K562 (cell line): Measurements from ENCODE around the gene GAL3ST3. TPM values are rescaled to one million over a fixed set of nuclear protein-coding genes. Genes with fewer than 3 reads are reported as not detected.

Experiments
- CEBPB ChIP-seq: fragments of 450-650 bp; IDR thresholded peaks from 2 replicates; pipeline ENCODE4 v1.6.1; 2016; ENCODE audit warnings: missing genetic modification characterization, missing compliant biosample characterization
- E2F6 ChIP-seq, 2 experiments: IDR thresholded peaks; 2 replicates each; pipeline ENCODE4 v1.6.1; 2011; ENCODE audit warnings: borderline replicate concordance in 1 of 2, control low read depth in 1 of 2, low read depth in 1 of 2, low read length in 1 of 2, mild to moderate bottlenecking in 1 of 2, mixed read lengths in 1 of 2, moderate library complexity in 1 of 2; ENCODE audit not compliant: insufficient read depth in 1 of 2, insufficient read length in 1 of 2, poor library complexity in 1 of 2, severe bottlenecking in 1 of 2; ENCODE audit errors: extremely low read depth in 1 of 2
- GTF2A2 ChIP-seq: IDR thresholded peaks from 2 replicates; pipeline ENCODE4 v1.6.1; 2016; ENCODE audit warnings: mild to moderate bottlenecking, missing genetic modification characterization, missing compliant biosample characterization
- GTF2B ChIP-seq: IDR thresholded peaks from 2 replicates; pipeline ENCODE4 v1.6.1; 2011; ENCODE audit not compliant: insufficient read length; ENCODE audit errors: extremely low read depth
- JUNB ChIP-seq: fragments of 450-650 bp; formaldehyde crosslinking; conservative IDR thresholded peaks from 2 replicates; pipeline ENCODE4 v1.4.0; 2020; ENCODE audit warnings: mild to moderate bottlenecking
- KLF13 ChIP-seq: fragments of 450-650 bp; IDR thresholded peaks from 2 replicates; pipeline ENCODE4 v1.6.1; 2016; ENCODE audit warnings: missing genetic modification characterization, low read depth, mild to moderate bottlenecking, missing compliant biosample characterization, moderate library complexity, borderline replicate concordance
- RBM17 ChIP-seq: fragments of 200-400 bp; formaldehyde crosslinking; IDR thresholded peaks from 2 replicates; pipeline ENCODE4 v1.6.1; 2017; ENCODE audit warnings: low read depth, mild to moderate bottlenecking, low read length, borderline replicate concordance
- U2AF2 ChIP-seq: fragments of 200-400 bp; formaldehyde crosslinking; optimal IDR thresholded peaks from 2 replicates; pipeline ENCODE3; 2017; ENCODE audit warnings: low read depth, mild to moderate bottlenecking, low read length
- ZBTB40 ChIP-seq, 2 experiments: fragments of 450-650 bp in 1 of 2; sonication (generic) in 1 of 2; formaldehyde crosslinking in 1 of 2; IDR thresholded peaks; 2 replicates each; pipeline versions ENCODE4 v1.7.1 to v1.9.0; 2016 to 2022; ENCODE audit warnings: inconsistent platforms in 1 of 2, mild to moderate bottlenecking in 1 of 2, missing genetic modification reagents in 1 of 2
- ZNF449 ChIP-seq: fragments of 250-450 bp; sonication (Bioruptor Pico); IDR thresholded peaks from 2 replicates; pipeline ENCODE4 v1.8.0; 2022; ENCODE audit warnings: moderate library complexity, mild to moderate bottlenecking, inconsistent platforms
- polyA plus RNA-seq, 8 experiments: library from polyadenylated mRNA; depleted of rRNA in 4 of 8; stranded (reverse) in 5 of 8; unstranded in 3 of 8; fragments of >200 nt; fragmentation: Nextera tagmentation in 2 of 8; fragmentation: Illumina TruSeq in 1 of 8; extraction: Ambion mirVana in 2 of 8; extraction: Trizol in 1 of 8; gene quantifications; 2 replicates each; pipeline versions ENCODE4 v1.2.1 to v1.2.3, GENCODE V29; 2011 to 2014; ENCODE audit warnings: inconsistent platforms in 1 of 8, missing spikeins in 1 of 8
- total RNA-seq, 7 experiments: library from RNA; depleted of rRNA in 6 of 7; stranded (reverse); fragments of >200 nt in 6 of 7; fragmentation: Illumina TruSeq in 2 of 7; extraction: Trizol in 2 of 7; gene quantifications; 2 replicates each; pipeline versions ENCODE4 v1.2.1 to v1.2.3, GENCODE V29; 2011 to 2021; ENCODE audit warnings: low replicate concordance in 1 of 7
- TF ChIP-seq, protein P1 (sequence below): fragments of 450-650 bp; formaldehyde crosslinking; IDR thresholded peaks from 2 replicates; pipeline ENCODE4 v1.4.0; 2020; ENCODE audit warnings: mild to moderate bottlenecking, moderate library complexity

The GAL3ST3 gene
- total and polyA plus RNA-seq, 9 of the 15 experiments (the other 6 are each of a cell fraction or from before 2014, with no cell fraction given) = not detected

GRCh38 chr11:66001942-66002647 lies 46.9 kb downstream of the GAL3ST3 start, which contains the start of the genes BANF1 and EIF1AD (continued):
- TF ChIP-seq ZBTB40 (IDR thresholded peaks at IDR 0.05) (peak; percentile 100), ZBTB40 (CRISPR knock-in tag; IDR thresholded peaks at IDR 0.05) (no peak), GTF2B (peak; percentile 18), E2F6 (IDR thresholded peaks at IDR 0.05; ENCODE audit: borderline replicate concordance in 1 of 2, extremely low read depth in 1 of 2, insufficient read depth in 1 of 2, insufficient read length in 1 of 2, low read depth in 1 of 2, low read length in 1 of 2, poor library complexity in 1 of 2, severe bottlenecking in 1 of 2) (peak; percentile 70 to 72), U2AF2 (no peak), CEBPB (no peak), KLF13 (tag) (peak; percentile 29; the same call in 1 of the 2 replicates), RBM17 (no peak), GTF2A2 (tag) (peak; percentile 76), JUNB (CRISPR knock-in tag) (no peak), ZNF449 (CRISPR knock-in tag) (no peak)
- TF ChIP-seq, protein P1, sequence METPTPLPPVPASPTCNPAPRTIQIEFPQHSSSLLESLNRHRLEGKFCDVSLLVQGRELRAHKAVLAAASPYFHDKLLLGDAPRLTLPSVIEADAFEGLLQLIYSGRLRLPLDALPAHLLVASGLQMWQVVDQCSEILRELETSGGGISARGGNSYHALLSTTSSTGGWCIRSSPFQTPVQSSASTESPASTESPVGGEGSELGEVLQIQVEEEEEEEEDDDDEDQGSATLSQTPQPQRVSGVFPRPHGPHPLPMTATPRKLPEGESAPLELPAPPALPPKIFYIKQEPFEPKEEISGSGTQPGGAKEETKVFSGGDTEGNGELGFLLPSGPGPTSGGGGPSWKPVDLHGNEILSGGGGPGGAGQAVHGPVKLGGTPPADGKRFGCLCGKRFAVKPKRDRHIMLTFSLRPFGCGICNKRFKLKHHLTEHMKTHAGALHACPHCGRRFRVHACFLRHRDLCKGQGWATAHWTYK (CRISPR knock-in tag) = no peak
